GM12873 (cell line): ENCODE data around the gene NT5C1B.

ENCODE experiments used
- TF ChIP-seq, protein P1 (sequence below): IDR thresholded peaks from 2 replicates; pipeline ENCODE4 v1.5.1; 2012; ENCODE audit warnings: low read depth, mild to moderate bottlenecking, moderate library complexity, low read length, control low read depth; ENCODE audit not compliant: insufficient read depth; ENCODE audit errors: missing control alignments

The NT5C1B gene

DNA sequence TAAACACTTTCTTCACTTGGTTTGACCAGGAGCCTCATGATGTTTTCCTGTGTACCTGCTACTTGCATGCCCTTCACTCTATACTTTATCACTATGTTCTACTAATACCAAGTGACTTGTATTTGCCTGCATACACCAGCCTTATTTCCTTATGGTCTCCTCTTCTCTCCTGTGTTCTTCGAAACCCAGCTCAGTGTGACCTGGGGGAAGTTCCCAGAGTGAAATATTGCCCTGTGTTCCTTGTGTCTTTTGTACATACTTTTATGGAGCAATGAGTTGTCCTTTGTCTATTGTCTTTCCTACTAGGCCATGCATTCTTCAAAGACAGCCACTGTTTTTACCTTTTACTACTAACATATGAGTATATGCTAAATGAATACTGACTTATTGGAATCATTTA is 567 bp downstream of the NT5C1B start:
- TF ChIP-seq, protein P1, sequence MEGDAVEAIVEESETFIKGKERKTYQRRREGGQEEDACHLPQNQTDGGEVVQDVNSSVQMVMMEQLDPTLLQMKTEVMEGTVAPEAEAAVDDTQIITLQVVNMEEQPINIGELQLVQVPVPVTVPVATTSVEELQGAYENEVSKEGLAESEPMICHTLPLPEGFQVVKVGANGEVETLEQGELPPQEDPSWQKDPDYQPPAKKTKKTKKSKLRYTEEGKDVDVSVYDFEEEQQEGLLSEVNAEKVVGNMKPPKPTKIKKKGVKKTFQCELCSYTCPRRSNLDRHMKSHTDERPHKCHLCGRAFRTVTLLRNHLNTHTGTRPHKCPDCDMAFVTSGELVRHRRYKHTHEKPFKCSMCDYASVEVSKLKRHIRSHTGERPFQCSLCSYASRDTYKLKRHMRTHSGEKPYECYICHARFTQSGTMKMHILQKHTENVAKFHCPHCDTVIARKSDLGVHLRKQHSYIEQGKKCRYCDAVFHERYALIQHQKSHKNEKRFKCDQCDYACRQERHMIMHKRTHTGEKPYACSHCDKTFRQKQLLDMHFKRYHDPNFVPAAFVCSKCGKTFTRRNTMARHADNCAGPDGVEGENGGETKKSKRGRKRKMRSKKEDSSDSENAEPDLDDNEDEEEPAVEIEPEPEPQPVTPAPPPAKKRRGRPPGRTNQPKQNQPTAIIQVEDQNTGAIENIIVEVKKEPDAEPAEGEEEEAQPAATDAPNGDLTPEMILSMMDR, result no peak

- TF ChIP-seq, protein P1, result no peak
Measured at GRCh38 chr2:18588049-18588448, 1.3 kb downstream of the NT5C1B start.

GRCh38 chr2:18585526-18585925 is 3.8 kb downstream of the NT5C1B start:
- TF ChIP-seq, protein P1, result no peak

DNA sequence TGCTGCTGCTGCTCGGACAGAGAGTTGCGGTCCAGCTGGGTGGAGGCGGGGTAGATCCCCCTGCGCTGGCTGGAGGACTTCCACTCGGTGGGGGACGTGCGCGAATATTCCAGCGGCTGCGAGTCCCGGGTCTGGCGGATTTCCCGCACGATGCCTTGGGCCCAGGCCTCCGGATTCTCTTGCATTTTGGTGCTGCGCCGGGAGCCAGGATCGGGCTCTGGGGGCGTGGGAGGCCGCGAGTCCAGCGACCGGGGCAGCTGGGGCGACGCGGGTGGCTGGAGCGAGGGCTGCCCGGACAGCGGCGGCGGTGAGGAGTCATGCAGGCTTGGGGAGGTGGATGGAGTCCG is 4.8 kb downstream of the NT5C1B start:
- TF ChIP-seq, protein P1, result no peak

GRCh38 chr2:18583905-18584607 is 5.3 kb downstream of the NT5C1B start:
- TF ChIP-seq, protein P1, result no peak

GRCh38 chr2:18580606-18581005 is 8.8 kb downstream of the NT5C1B start:
- TF ChIP-seq, protein P1, result no peak

- TF ChIP-seq, protein P1, result no peak
Measured at GRCh38 chr2:18578033-18578432, 11.3 kb downstream of the NT5C1B start.
